Effector memory CD8-positive, alpha-beta T cell (primary cell): ENCODE results near the gene MMGT1.
A peak's percentile ranks its signal among the peaks of the same experiment; 100 is the strongest.

Source experiments
- ATAC-seq: fragments of 150-1000 bp; cut with Tn5 transposase; replicated peaks from 2 replicates; pipeline ENCODE4 v1.10.0; 2021; ENCODE audit warnings: mild to moderate bottlenecking, moderate library complexity
- DNase-seq, 3 experiments: peaks; one replicate each; pipeline ENCODE4 v3.0.0; 2021
- H3K27ac Mint-ChIP-seq, 2 donors: one replicate each; pipeline ENCODE4 v1.8.0; 2022; ENCODE audit warnings: mild to moderate bottlenecking in 2 of 2, mixed read lengths in 2 of 2, moderate library complexity in 2 of 2
- H3K27me3 Mint-ChIP-seq, 2 donors: one replicate each; pipeline ENCODE4 v1.8.0; 2022; ENCODE audit warnings: mixed read lengths in 2 of 2
- H3K36me3 Mint-ChIP-seq: one replicate; pipeline ENCODE4 v1.8.0; 2022; ENCODE audit warnings: mild to moderate bottlenecking, moderate library complexity, mixed read lengths; ENCODE audit not compliant: insufficient read depth
- H3K4me1 Mint-ChIP-seq, 2 donors: one replicate each; pipeline ENCODE4 v1.8.0; 2022; ENCODE audit warnings: low read depth in 2 of 2, mixed read lengths in 2 of 2
- H3K4me3 Mint-ChIP-seq, 2 donors: one replicate each; pipeline ENCODE4 v1.8.0; 2022; ENCODE audit warnings: mild to moderate bottlenecking in 2 of 2, mixed read lengths in 2 of 2, moderate library complexity in 2 of 2
- H3K9me3 Mint-ChIP-seq, 2 donors: one replicate each; pipeline ENCODE4 v1.8.0; 2022; ENCODE audit warnings: mixed read lengths in 2 of 2
- total RNA-seq, 9 experiments: gene quantifications; one replicate each; lab custom pipeline; 2026; lab: John Stamatoyannopoulos, UW

Gene MMGT1
- 22.2 to 37.9 (median 32.5) reads per million in 9 experiments for total RNA-seq

- Mint-ChIP-seq H3K4me1 (peaks cover 21 to 26% of the 10 kb centered on the region in 2 donors), H3K27me3 (no peaks in the 10 kb centered on the region), H3K36me3 (peaks cover 12% of the 10 kb centered on the region), H3K27ac (peak within 1 kb of the TSS; percentile 96 to 99), H3K4me3 (peak within 1 kb of the TSS; percentile 99 to 100), H3K9me3 (no peaks in the 10 kb centered on the region)
- peak; percentile 85 for ATAC-seq
- DNase-seq = peak; percentile 63 to 75 (median 68)
Observed at GRCh38 chrX:135973548-135974278, at the start of gene MMGT1. MMGT1 (minus strand) TSS chrX:135973988; CDS start chrX:135973675, 313 bp downstream.

- Mint-ChIP-seq H3K4me1 (no peaks in the 10 kb centered on the region), H3K9me3 (no peaks in the 10 kb centered on the region), H3K27ac (no peak overlapping the region), H3K4me3 (no peak overlapping the region), H3K27me3 (no peaks in the 10 kb centered on the region), H3K36me3 (peaks cover 27% of the 10 kb centered on the region)
- no peak for ATAC-seq
- no peak for DNase-seq
Observed at GRCh38 chrX:136021903-136022302, 48.1 kb upstream of the MMGT1 start.

GRCh38 chrX:136021160-136021559 lies 47.4 kb upstream of the MMGT1 start:
- DNase-seq (no peak), ATAC-seq (no peak)
- no peak overlapping the region for H3K4me3 Mint-ChIP-seq
- no peaks in the 10 kb centered on the region for H3K4me1 Mint-ChIP-seq
- no peaks in the 10 kb centered on the region for H3K9me3 Mint-ChIP-seq
- no peak overlapping the region for H3K27ac Mint-ChIP-seq
- H3K36me3 Mint-ChIP-seq = peaks cover 24% of the 10 kb centered on the region
- no peaks in the 10 kb centered on the region for H3K27me3 Mint-ChIP-seq

GRCh38 chrX:136019226-136019625 lies 45.4 kb upstream of the MMGT1 start:
- DNase-seq (no peak), ATAC-seq (no peak)
- no peak overlapping the region for H3K4me3 Mint-ChIP-seq
- no peak overlapping the region for H3K27ac Mint-ChIP-seq
- no peaks in the 10 kb centered on the region for H3K9me3 Mint-ChIP-seq
- peaks cover 29% of the 10 kb centered on the region for H3K36me3 Mint-ChIP-seq
- no peaks in the 10 kb centered on the region for H3K4me1 Mint-ChIP-seq
- no peaks in the 10 kb centered on the region for H3K27me3 Mint-ChIP-seq

- DNase-seq (no peak), ATAC-seq (no peak)
- Mint-ChIP-seq H3K36me3 (peaks cover 25% of the 10 kb centered on the region), H3K9me3 (no peaks in the 10 kb centered on the region), H3K4me1 (no peaks in the 10 kb centered on the region), H3K27me3 (no peaks in the 10 kb centered on the region), H3K4me3 (no peak overlapping the region), H3K27ac (no peak overlapping the region)
Observed at GRCh38 chrX:136016881-136017280, 43.1 kb upstream of the MMGT1 start.

- no peak for DNase-seq
- H3K27me3 Mint-ChIP-seq = no peaks in the 10 kb centered on the region
Observed at GRCh38 chrX:136015016-136015415, 41.2 kb upstream of the MMGT1 start.

GRCh38 chrX:135988245-135988644 lies 14.5 kb upstream of the MMGT1 start:
- ATAC-seq = no peak
- Mint-ChIP-seq H3K4me1 (peaks cover 30 to 69% of the 10 kb centered on the region in 2 donors), H3K27ac (peak overlapping the region; percentile 4 to 76), H3K4me3 (no peak overlapping the region), H3K27me3 (no peaks in the 10 kb centered on the region), H3K36me3 (peaks cover 18% of the 10 kb centered on the region), H3K9me3 (no peaks in the 10 kb centered on the region)
- no peak for DNase-seq

More at GRCh38 chrX:136015016-136015415, 41.2 kb upstream of the MMGT1 start:
- no peaks in the 10 kb centered on the region for H3K4me1 Mint-ChIP-seq
- no peak overlapping the region for H3K27ac Mint-ChIP-seq
- no peaks in the 10 kb centered on the region for H3K9me3 Mint-ChIP-seq
- ATAC-seq = no peak
- H3K4me3 Mint-ChIP-seq = no peak overlapping the region
- H3K36me3 Mint-ChIP-seq = peaks cover 16% of the 10 kb centered on the region

GRCh38 chrX:135985973-135986310 lies 12.2 kb upstream of the MMGT1 start:
- H3K9me3 Mint-ChIP-seq = no peaks in the 10 kb centered on the region
- ATAC-seq = no peak
- peaks cover 15% of the 10 kb centered on the region for H3K36me3 Mint-ChIP-seq
- H3K4me1 Mint-ChIP-seq = peaks cover 32 to 64% of the 10 kb centered on the region in 2 donors
- DNase-seq = no peak
- H3K27ac Mint-ChIP-seq = peak overlapping the region; percentile 94 to 96
- H3K4me3 Mint-ChIP-seq = peak overlapping the region; percentile 92 to 94
- H3K27me3 Mint-ChIP-seq = no peaks in the 10 kb centered on the region

GRCh38 chrX:135985157-135985972 lies 11.6 kb upstream of the MMGT1 start, which contains the start of gene SLC9A6:
SLC9A6 (plus strand) TSS chrX:135985435; CDS start chrX:135985659, 224 bp downstream.
- Mint-ChIP-seq H3K27ac (peak within 1 kb of the TSS; percentile 94 to 96), H3K4me1 (peaks cover 33 to 61% of the 10 kb centered on the region in 2 donors), H3K36me3 (peaks cover 15% of the 10 kb centered on the region), H3K9me3 (no peaks in the 10 kb centered on the region), H3K27me3 (no peaks in the 10 kb centered on the region), H3K4me3 (peak within 1 kb of the TSS; percentile 92 to 94)
- ATAC-seq = peak; percentile 91
- DNase-seq = peak; percentile 42 to 48 (median 47)

- no peaks in the 10 kb centered on the region for H3K9me3 Mint-ChIP-seq
- H3K4me1 Mint-ChIP-seq = peaks cover 32 to 58% of the 10 kb centered on the region in 2 donors
- peaks cover 15% of the 10 kb centered on the region for H3K36me3 Mint-ChIP-seq
Observed at GRCh38 chrX:135984791-135985156, 11.0 kb upstream of the MMGT1 start.

GRCh38 chrX:135984256-135984655 lies 10.5 kb upstream of the MMGT1 start:
- Mint-ChIP-seq H3K9me3 (no peaks in the 10 kb centered on the region), H3K36me3 (peaks cover 15% of the 10 kb centered on the region), H3K27me3 (no peaks in the 10 kb centered on the region), H3K4me1 (peaks cover 28 to 54% of the 10 kb centered on the region in 2 donors), H3K27ac (peak overlapping the region; percentile 94 to 96), H3K4me3 (peak overlapping the region; percentile 92 to 94)
- no peak for DNase-seq
- ATAC-seq = no peak

More at GRCh38 chrX:135984791-135985156, 11.0 kb upstream of the MMGT1 start:
- Mint-ChIP-seq H3K4me3 (peak overlapping the region; percentile 92 to 94), H3K27me3 (no peaks in the 10 kb centered on the region), H3K27ac (peak overlapping the region; percentile 94 to 96)
- peak; percentile 4 for ATAC-seq
- no peak for DNase-seq

- no peak for DNase-seq
- no peak for ATAC-seq
- H3K4me3 Mint-ChIP-seq = peak overlapping the region; percentile 92 to 94
- H3K4me1 Mint-ChIP-seq = peaks cover 28 to 48% of the 10 kb centered on the region in 2 donors
- H3K9me3 Mint-ChIP-seq = no peaks in the 10 kb centered on the region
- no peaks in the 10 kb centered on the region for H3K27me3 Mint-ChIP-seq
- H3K27ac Mint-ChIP-seq = peak overlapping the region; percentile 53 to 96
- H3K36me3 Mint-ChIP-seq = peaks cover 15% of the 10 kb centered on the region
Observed at GRCh38 chrX:135982860-135983259, 9.1 kb upstream of the MMGT1 start.

- Mint-ChIP-seq H3K4me3 (no peak overlapping the region), H3K4me1 (peaks cover 32 to 43% of the 10 kb centered on the region in 2 donors), H3K9me3 (no peaks in the 10 kb centered on the region), H3K27ac (peak overlapping the region in 1 of 2 donors; percentile 96), H3K27me3 (no peaks in the 10 kb centered on the region), H3K36me3 (peaks cover 15% of the 10 kb centered on the region)
- ATAC-seq (no peak), DNase-seq (no peak)
Observed at GRCh38 chrX:135981668-135982067, 7.9 kb upstream of the MMGT1 start.
